Neuronal stem cell (in vitro differentiated cells): ENCODE results near the gene POU3F3.

Source experiments
- DNase-seq: peaks from one replicate; pipeline ENCODE4 v3.0.0-alpha.2; 2013; ENCODE audit warnings: low spot score
- H2AFZ ChIP-seq: one replicate; pipeline ENCODE4 v1.6.1; 2013; ENCODE audit warnings: mild to moderate bottlenecking, low read length, inconsistent platforms
- H2AK5ac ChIP-seq: 2 replicates; pipeline ENCODE4 v1.6.1; 2013; ENCODE audit warnings: low read depth, mild to moderate bottlenecking, inconsistent platforms, low read length, moderate library complexity, mixed read lengths
- H2BK120ac ChIP-seq: 2 replicates; pipeline ENCODE4 v1.6.1; 2013; ENCODE audit warnings: low read depth, mild to moderate bottlenecking, inconsistent platforms, low read length, moderate library complexity, mixed read lengths
- H2BK12ac ChIP-seq: one replicate; pipeline ENCODE4 v1.6.1; 2013; ENCODE audit warnings: low read length, inconsistent platforms
- H2BK15ac ChIP-seq: 2 replicates; pipeline ENCODE4 v1.6.1; 2013; ENCODE audit warnings: mild to moderate bottlenecking, low read length, inconsistent platforms, mixed read lengths
- H2BK5ac ChIP-seq: one replicate; pipeline ENCODE4 v1.6.1; 2013; ENCODE audit warnings: inconsistent platforms, mild to moderate bottlenecking, low read length, moderate library complexity
- H3K14ac ChIP-seq: one replicate; pipeline ENCODE4 v1.6.1; 2013; ENCODE audit warnings: low read length, inconsistent platforms
- H3K18ac ChIP-seq: 2 replicates; pipeline ENCODE4 v1.6.1; 2013; ENCODE audit warnings: low read length, inconsistent platforms
- H3K23ac ChIP-seq: 2 replicates; pipeline ENCODE4 v1.6.1; 2013; ENCODE audit warnings: low read depth, mild to moderate bottlenecking, mixed read lengths, low read length, inconsistent platforms; ENCODE audit not compliant: poor library complexity
- H3K27ac ChIP-seq: replicated peaks from 3 replicates; pipeline ENCODE4 v1.5.1; 2013; ENCODE audit warnings: low read length, inconsistent platforms
- H3K27me3 ChIP-seq, 3 experiments: 2 replicates each; pipeline ENCODE4 v1.6.1; 2013; ENCODE audit warnings: low read length in 3 of 3, mild to moderate bottlenecking in 2 of 3, inconsistent platforms in 1 of 3, low read depth in 1 of 3, mixed read lengths in 1 of 3, moderate library complexity in 1 of 3; ENCODE audit not compliant: control insufficient read depth in 3 of 3, insufficient read depth in 3 of 3
- H3K36me3 ChIP-seq, 2 donors: replicated peaks in 1 of 2; 2 replicates each; pipeline ENCODE4 v1.6.1; 2013; ENCODE audit warnings: low read length in 2 of 2; ENCODE audit not compliant: control insufficient read depth in 2 of 2, insufficient read depth in 2 of 2
- H3K4ac ChIP-seq: 2 replicates; pipeline ENCODE4 v1.6.1; 2013; ENCODE audit warnings: inconsistent platforms, mild to moderate bottlenecking, low read length, moderate library complexity
- H3K4me1 ChIP-seq, 2 donors: 1 replicate in 1 of 2; 2 replicates in 1 of 2; pipeline ENCODE4 v1.6.1; 2013; ENCODE audit warnings: low read length in 2 of 2, low read depth in 1 of 2; ENCODE audit not compliant: control insufficient read depth in 2 of 2, insufficient read depth in 1 of 2
- H3K4me2 ChIP-seq: one replicate; pipeline ENCODE4 v1.6.1; 2013; ENCODE audit warnings: mild to moderate bottlenecking, low read length, inconsistent platforms; ENCODE audit not compliant: insufficient read depth, poor library complexity, severe bottlenecking
- H3K4me3 ChIP-seq, 2 donors: 2 replicates each; pipeline ENCODE4 v1.5.1; 2013; ENCODE audit warnings: low read length in 2 of 2, mild to moderate bottlenecking in 2 of 2, inconsistent platforms in 1 of 2, moderate library complexity in 1 of 2
- H3K79me1 ChIP-seq: one replicate; pipeline ENCODE4 v1.6.1; 2013; ENCODE audit warnings: low read depth, mild to moderate bottlenecking, inconsistent platforms, low read length, moderate library complexity
- H3K9ac ChIP-seq: one replicate; pipeline ENCODE4 v1.6.1; 2013; ENCODE audit warnings: mild to moderate bottlenecking, low read depth, low read length, inconsistent platforms; ENCODE audit not compliant: poor library complexity
- H3K9me3 ChIP-seq, 2 donors: replicated peaks in 1 of 2; 2 replicates each; pipeline versions ENCODE3 to v1.6.1; 2013; ENCODE audit warnings: low read length in 2 of 2, mild to moderate bottlenecking in 2 of 2, inconsistent platforms in 1 of 2, low read depth in 1 of 2, mixed read lengths in 1 of 2, moderate library complexity in 1 of 2; ENCODE audit not compliant: control insufficient read depth in 2 of 2, insufficient read depth in 1 of 2
- H4K8ac ChIP-seq: one replicate; pipeline ENCODE4 v1.6.1; 2013; ENCODE audit warnings: low read depth, mild to moderate bottlenecking, inconsistent platforms, low read length, moderate library complexity
- H4K91ac ChIP-seq: one replicate; pipeline ENCODE4 v1.6.1; 2013; ENCODE audit warnings: low read length, low read depth, mild to moderate bottlenecking, inconsistent platforms; ENCODE audit not compliant: poor library complexity
- WGBS, 2 donors: extraction: QIAGEN DNeasy Blood & Tissue Kit; methylation state at CpG; one replicate each; pipeline ENCODE4 v1.1.7; 2013; ENCODE audit warnings: missing lambda C conversion rate in 2 of 2, mixed read lengths in 1 of 2; ENCODE audit not compliant: insufficient read length in 2 of 2, insufficient replicate concordance in 1 of 2; ENCODE audit errors: extremely low coverage in 2 of 2; 5-methylcytosine and 5-hydroxymethylcytosine counted together

The POU3F3 gene

GRCh38 chr2:104885119-104885782 lies 31.3 kb downstream of the POU3F3 start:
- H3K23ac ChIP-seq = no peak overlapping the region
- no peak overlapping the region for H2BK120ac ChIP-seq
- no peak overlapping the region for H2AK5ac ChIP-seq
- H2BK12ac ChIP-seq = no peak overlapping the region
- no CpG with 5 or more reads among the region's 5 CpGs for WGBS, 2 donors
- H3K14ac ChIP-seq = no peak overlapping the region
- H3K4me1 ChIP-seq = peaks cover 5 to 7% of the 10 kb centered on the region in 2 donors
- no peak overlapping the region for H3K4me3 ChIP-seq
- H3K79me1 ChIP-seq = no peaks in the 10 kb centered on the region
- H3K4me2 ChIP-seq = no peak overlapping the region
- no peak overlapping the region for H2BK15ac ChIP-seq
- no peaks in the 10 kb centered on the region for H3K27me3 ChIP-seq
- H2AFZ ChIP-seq = no peak overlapping the region
- no peak overlapping the region for H2BK5ac ChIP-seq
- DNase-seq = no peak
- H3K9me3 ChIP-seq = no peaks in the 10 kb centered on the region
- no peak overlapping the region for H3K18ac ChIP-seq
- H3K4ac ChIP-seq = no peak overlapping the region
- no peaks in the 10 kb centered on the region for H3K36me3 ChIP-seq
- H3K9ac ChIP-seq = no peak overlapping the region
- H4K8ac ChIP-seq = no peak overlapping the region
- no peak overlapping the region for H3K27ac ChIP-seq
- no peak overlapping the region for H4K91ac ChIP-seq

DNA sequence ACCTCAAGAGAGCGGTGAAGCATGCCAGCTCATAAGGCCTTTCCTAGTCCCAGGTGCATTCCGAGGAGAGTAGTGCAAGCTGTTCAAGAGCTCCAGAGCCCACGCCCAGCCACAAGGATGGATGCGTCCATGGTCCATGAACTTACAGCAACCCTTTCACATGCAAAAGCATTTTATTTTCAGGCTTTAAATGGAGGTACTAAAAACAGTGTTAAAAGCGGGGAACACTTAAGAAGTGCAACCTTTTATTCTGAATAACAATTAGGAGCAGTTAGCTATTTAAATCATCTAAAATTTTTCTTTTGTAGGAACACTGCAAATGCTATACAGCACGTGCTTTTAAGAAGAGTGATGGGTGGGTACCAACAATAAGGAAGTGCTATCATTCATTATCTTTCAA lies 33.8 kb downstream of the POU3F3 start:
- Histone ChIP-seq H3K4me1 (peaks cover 5 to 7% of the 10 kb centered on the region in 2 donors), H3K4me3 (no peak overlapping the region), H3K79me1 (no peaks in the 10 kb centered on the region), H3K9me3 (no peaks in the 10 kb centered on the region), H4K8ac (no peak overlapping the region), H2BK12ac (no peak overlapping the region), H3K27me3 (no peaks in the 10 kb centered on the region), H3K9ac (no peak overlapping the region), H3K36me3 (no peaks in the 10 kb centered on the region), H2BK15ac (no peak overlapping the region), H4K91ac (no peak overlapping the region), H3K23ac (no peak overlapping the region), H3K4ac (no peak overlapping the region), H2AK5ac (no peak overlapping the region), H2BK5ac (no peak overlapping the region), H3K4me2 (no peak overlapping the region), H3K27ac (no peak overlapping the region), H3K14ac (no peak overlapping the region), H2BK120ac (no peak overlapping the region), H3K18ac (no peak overlapping the region), H2AFZ (no peak overlapping the region)
- no CpG with 5 or more reads among the region's 6 CpGs for WGBS, 2 donors
- no peak for DNase-seq

DNA sequence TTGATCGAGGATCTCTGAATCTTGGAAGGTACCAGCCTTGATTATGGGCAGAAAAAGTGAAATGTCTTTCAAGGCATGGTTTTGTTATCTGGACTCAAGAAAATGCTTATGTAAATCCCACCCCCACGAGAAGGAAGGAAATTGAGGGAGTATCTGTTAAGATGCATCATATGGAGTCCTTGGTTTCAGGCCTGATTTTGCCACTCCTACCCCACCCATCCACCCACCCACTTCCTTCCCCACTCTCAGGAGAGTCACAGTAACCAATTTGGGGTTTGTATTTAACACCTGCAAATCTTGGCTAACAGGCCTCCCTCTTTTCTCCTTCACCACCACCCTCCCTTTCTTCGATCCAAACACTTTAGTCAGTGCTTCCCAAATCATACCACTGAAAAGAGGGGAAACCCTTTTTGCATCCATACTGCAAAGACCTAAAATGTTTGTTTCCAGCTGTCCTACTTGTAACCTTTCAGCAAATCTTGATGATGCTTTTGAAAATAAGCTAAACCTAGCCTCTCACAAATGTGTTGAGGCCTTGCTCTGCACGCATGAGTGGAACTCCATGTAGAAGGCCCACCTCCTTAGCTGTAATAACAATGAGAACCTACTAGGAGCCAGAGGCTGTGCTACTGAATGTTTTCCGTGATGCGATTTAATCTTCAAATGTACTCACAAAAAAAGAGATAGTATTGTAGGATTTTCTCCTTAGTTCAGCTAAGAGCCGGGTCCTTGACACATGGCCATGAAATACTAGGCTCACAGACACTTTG lies 34.8 kb downstream of the POU3F3 start:
- H2AFZ ChIP-seq = peak overlapping the region; percentile 81
- H2BK5ac ChIP-seq = no peak overlapping the region

GRCh38 chr2:104889291-104889959 lies 35.5 kb downstream of the POU3F3 start:
- Histone ChIP-seq H4K8ac (no peak overlapping the region), H3K79me1 (no peaks in the 10 kb centered on the region), H2BK5ac (no peak overlapping the region), H3K4me1 (peaks cover 5 to 7% of the 10 kb centered on the region in 2 donors), H2BK120ac (no peak overlapping the region), H3K27ac (no peak overlapping the region), H3K9ac (no peak overlapping the region), H3K4me2 (no peak overlapping the region), H3K18ac (no peak overlapping the region), H3K4ac (no peak overlapping the region), H2BK12ac (no peak overlapping the region), H2AK5ac (no peak overlapping the region), H3K14ac (no peak overlapping the region), H3K4me3 (no peak overlapping the region), H4K91ac (no peak overlapping the region), H2AFZ (peak overlapping the region; percentile 81), H3K23ac (no peak overlapping the region), H3K36me3 (no peaks in the 10 kb centered on the region), H3K27me3 (no peaks in the 10 kb centered on the region), H2BK15ac (no peak overlapping the region), H3K9me3 (no peaks in the 10 kb centered on the region)
- no peak for DNase-seq
- WGBS, 2 donors = no CpG with 5 or more reads among the region's 8 CpGs

More for the DNA sequence above, 34.8 kb downstream of the POU3F3 start:
- Histone ChIP-seq H3K18ac (no peak overlapping the region), H3K9ac (no peak overlapping the region), H3K79me1 (no peaks in the 10 kb centered on the region), H2BK12ac (no peak overlapping the region), H3K14ac (no peak overlapping the region), H3K23ac (no peak overlapping the region), H2AK5ac (no peak overlapping the region), H3K27ac (no peak overlapping the region), H3K4me2 (no peak overlapping the region), H2BK15ac (no peak overlapping the region), H3K4ac (no peak overlapping the region), H2BK120ac (no peak overlapping the region), H3K36me3 (no peaks in the 10 kb centered on the region), H3K4me3 (no peak overlapping the region), H3K27me3 (no peaks in the 10 kb centered on the region), H4K8ac (no peak overlapping the region), H3K9me3 (no peaks in the 10 kb centered on the region), H3K4me1 (peaks cover 5 to 7% of the 10 kb centered on the region in 2 donors), H4K91ac (no peak overlapping the region)
- no peak for DNase-seq
- no CpG with 5 or more reads among the region's 7 CpGs for WGBS, 2 donors
